Neural progenitor cell (in vitro differentiated cells): ENCODE data around the gene VCL.

Experiments
- EZH2 ChIP-seq: fragments of 200-600 bp; sonication (generic); IDR thresholded peaks from 2 replicates; pipeline ENCODE4 v1.6.1; 2017; ENCODE audit warnings: antibody characterized with exemption, mild to moderate bottlenecking, moderate library complexity
- EZH2phosphoT487 ChIP-seq: fragments of 200-600 bp; sonication (generic); IDR thresholded peaks from 2 replicates; pipeline ENCODE4 v1.6.1; 2017; ENCODE audit warnings: antibody characterized with exemption
- TF ChIP-seq, protein P1 (sequence below): fragments of 200-600 bp; sonication (generic); IDR thresholded peaks from 2 replicates; pipeline ENCODE4 v1.5.1; 2017; ENCODE audit warnings: antibody characterized with exemption, mild to moderate bottlenecking

- TF ChIP-seq, protein P1, sequence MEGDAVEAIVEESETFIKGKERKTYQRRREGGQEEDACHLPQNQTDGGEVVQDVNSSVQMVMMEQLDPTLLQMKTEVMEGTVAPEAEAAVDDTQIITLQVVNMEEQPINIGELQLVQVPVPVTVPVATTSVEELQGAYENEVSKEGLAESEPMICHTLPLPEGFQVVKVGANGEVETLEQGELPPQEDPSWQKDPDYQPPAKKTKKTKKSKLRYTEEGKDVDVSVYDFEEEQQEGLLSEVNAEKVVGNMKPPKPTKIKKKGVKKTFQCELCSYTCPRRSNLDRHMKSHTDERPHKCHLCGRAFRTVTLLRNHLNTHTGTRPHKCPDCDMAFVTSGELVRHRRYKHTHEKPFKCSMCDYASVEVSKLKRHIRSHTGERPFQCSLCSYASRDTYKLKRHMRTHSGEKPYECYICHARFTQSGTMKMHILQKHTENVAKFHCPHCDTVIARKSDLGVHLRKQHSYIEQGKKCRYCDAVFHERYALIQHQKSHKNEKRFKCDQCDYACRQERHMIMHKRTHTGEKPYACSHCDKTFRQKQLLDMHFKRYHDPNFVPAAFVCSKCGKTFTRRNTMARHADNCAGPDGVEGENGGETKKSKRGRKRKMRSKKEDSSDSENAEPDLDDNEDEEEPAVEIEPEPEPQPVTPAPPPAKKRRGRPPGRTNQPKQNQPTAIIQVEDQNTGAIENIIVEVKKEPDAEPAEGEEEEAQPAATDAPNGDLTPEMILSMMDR: no peak
- TF ChIP-seq EZH2: no peak
- no peak for TF ChIP-seq EZH2phosphoT487
Measured at GRCh38 chr10:74120911-74121310, 123.0 kb downstream of the VCL start.
